ENCODE measurements around the gene ST3GAL4.
"Not testable (repeated sequence)": the region's sequence is repeated elsewhere in the genome, so short reads cannot be mapped to it uniquely, and the experiment has no call there.

The ST3GAL4 gene

GRCh38 chr11:126345759-126346585, 9.5 kb upstream of the ST3GAL4 start:
- no peak for DNase-seq (ENCODE audit: extremely low read depth in 1 of 2, low read depth in 1 of 2)

GRCh38 chr11:126346586-126346940, 8.9 kb upstream of the ST3GAL4 start:
- DNase-seq (ENCODE audit: extremely low read depth in 1 of 2, low read depth in 1 of 2), result no peak

GRCh38 chr11:126346946-126347345, 8.5 kb upstream of the ST3GAL4 start:
- DNase-seq (ENCODE audit: extremely low read depth in 1 of 2, low read depth in 1 of 2), result not testable (repeated sequence)

GRCh38 chr11:126347751-126348668, 7.5 kb upstream of the ST3GAL4 start:
- no peak for DNase-seq (ENCODE audit: extremely low read depth in 1 of 2, low read depth in 1 of 2)

GRCh38 chr11:126348806-126349582, 6.5 kb upstream of the ST3GAL4 start:
- DNase-seq (ENCODE audit: extremely low read depth in 1 of 2, low read depth in 1 of 2), result no peak

- no peak for DNase-seq (ENCODE audit: extremely low read depth in 1 of 2, low read depth in 1 of 2)
Observed at GRCh38 chr11:126350836-126351235, 4.7 kb upstream of the ST3GAL4 start.

GRCh38 chr11:126352163-126352562, 3.3 kb upstream of the ST3GAL4 start:
- DNase-seq (ENCODE audit: extremely low read depth in 1 of 2, low read depth in 1 of 2), result no peak

- no peak for DNase-seq (ENCODE audit: extremely low read depth in 1 of 2, low read depth in 1 of 2)
Observed at GRCh38 chr11:126352934-126353801, 2.3 kb upstream of the ST3GAL4 start.

GRCh38 chr11:126354631-126355323, 709 bp upstream of the ST3GAL4 start:
- no peak for DNase-seq (ENCODE audit: extremely low read depth in 1 of 2, low read depth in 1 of 2)

GRCh38 chr11:126355926-126356897, 726 bp downstream of the ST3GAL4 start:
- no peak for DNase-seq (ENCODE audit: extremely low read depth in 1 of 2, low read depth in 1 of 2)

GRCh38 chr11:126357055-126357962, 1.8 kb downstream of the ST3GAL4 start:
- no peak for DNase-seq (ENCODE audit: extremely low read depth in 1 of 2, low read depth in 1 of 2)

GRCh38 chr11:126357969-126358762, 2.7 kb downstream of the ST3GAL4 start:
- no peak for DNase-seq (ENCODE audit: extremely low read depth in 1 of 2, low read depth in 1 of 2)

- DNase-seq (ENCODE audit: extremely low read depth in 1 of 2, low read depth in 1 of 2), result no peak
Observed at GRCh38 chr11:126358763-126359160, 3.3 kb downstream of the ST3GAL4 start.

GRCh38 chr11:126359431-126360048, 4.1 kb downstream of the ST3GAL4 start:
- no peak for DNase-seq (ENCODE audit: extremely low read depth in 1 of 2, low read depth in 1 of 2)

GRCh38 chr11:126360049-126360446, 4.6 kb downstream of the ST3GAL4 start:
- DNase-seq (ENCODE audit: extremely low read depth in 1 of 2, low read depth in 1 of 2), result no peak

- no peak for DNase-seq (ENCODE audit: extremely low read depth in 1 of 2, low read depth in 1 of 2)
Observed at GRCh38 chr11:126361400-126361799, 5.9 kb downstream of the ST3GAL4 start.
